GM23338 (cell line): ENCODE results near the gene GPAM. TPM values are rescaled to one million over a fixed set of nuclear protein-coding genes. Genes with fewer than 3 reads are reported as not detected.

Experiments used
- ATAC-seq: fragments of 200-7000 bp; cut with Tn5 transposase; 3 replicates; pipeline ENCODE4 v1.9.1; 2020
- DNase-seq: peaks from one replicate; pipeline ENCODE4 v3.0.0-alpha.2; 2015; ENCODE audit warnings: low spot score
- H2AFZ ChIP-seq: fragments of 200-600 bp; sonication (generic); 2 replicates; pipeline ENCODE4 v1.8.0; 2016; ENCODE audit warnings: antibody characterized with exemption, mild to moderate bottlenecking, moderate library complexity
- H3F3A ChIP-seq: fragments of 200-600 bp; sonication (generic); replicated peaks from 2 replicates; pipeline ENCODE4 v1.8.0; 2017; ENCODE audit warnings: antibody characterized with exemption, mixed run types, low read depth
- H3K27ac ChIP-seq: fragments of 200-600 bp; sonication (generic); 2 replicates; pipeline ENCODE4 v1.6.1; 2016; ENCODE audit warnings: low read depth
- H3K27me3 ChIP-seq: fragments of 200-600 bp; sonication (generic); 2 replicates; pipeline ENCODE4 v1.8.0; 2016; ENCODE audit warnings: mild to moderate bottlenecking, mixed run types, moderate library complexity; ENCODE audit not compliant: insufficient read depth
- H3K36me3 ChIP-seq: fragments of 200-600 bp; sonication (generic); 2 replicates; pipeline ENCODE4 v1.8.0; 2016; ENCODE audit warnings: mild to moderate bottlenecking; ENCODE audit not compliant: insufficient read depth
- H3K4me1 ChIP-seq: fragments of 200-600 bp; sonication (generic); 2 replicates; pipeline ENCODE4 v1.8.0; 2016; ENCODE audit warnings: mild to moderate bottlenecking, moderate library complexity; ENCODE audit not compliant: insufficient read depth
- H3K4me2 ChIP-seq: fragments of 200-600 bp; sonication (generic); 2 replicates; pipeline ENCODE4 v1.7.1; 2017; ENCODE audit warnings: mixed run types
- H3K4me3 ChIP-seq: fragments of 200-600 bp; sonication (generic); 2 replicates; pipeline ENCODE4 v1.6.1; 2016; ENCODE audit warnings: mixed run types
- H3K79me2 ChIP-seq: fragments of 200-600 bp; sonication (generic); replicated peaks from 2 replicates; pipeline ENCODE4 v1.8.0; 2017; ENCODE audit warnings: mild to moderate bottlenecking; ENCODE audit not compliant: insufficient read depth
- H3K9me2 ChIP-seq: fragments of 200-600 bp; sonication (generic); 2 replicates; pipeline ENCODE4 v1.8.0; 2017; ENCODE audit not compliant: insufficient read depth
- H4K20me1 ChIP-seq: fragments of 200-600 bp; sonication (generic); replicated peaks from 2 replicates; pipeline ENCODE4 v1.8.0; 2017; ENCODE audit warnings: mild to moderate bottlenecking; ENCODE audit not compliant: insufficient read depth
- H3K27ac Mint-ChIP-seq: 2 replicates; pipeline ENCODE4 v1.8.0; 2020; ENCODE audit warnings: inconsistent platforms, mild to moderate bottlenecking, moderate library complexity, mixed read lengths
- H3K27me3 Mint-ChIP-seq: 3 replicates; pipeline ENCODE4 v1.8.0; 2022; ENCODE audit warnings: low read depth, mild to moderate bottlenecking, moderate library complexity, mixed read lengths, inconsistent platforms; ENCODE audit not compliant: insufficient read depth, poor library complexity
- H3K36me3 Mint-ChIP-seq: 3 replicates; pipeline ENCODE4 v1.8.0; 2021; ENCODE audit warnings: low read depth, mild to moderate bottlenecking, inconsistent platforms, moderate library complexity, mixed read lengths
- H3K4me1 Mint-ChIP-seq: 3 replicates; pipeline ENCODE4 v1.8.0; 2020; ENCODE audit warnings: mild to moderate bottlenecking, inconsistent platforms, mixed read lengths
- H3K4me3 Mint-ChIP-seq: 3 replicates; pipeline ENCODE4 v1.8.0; 2021; ENCODE audit warnings: moderate library complexity, mild to moderate bottlenecking, inconsistent platforms, mixed read lengths
- H3K9me3 Mint-ChIP-seq: 3 replicates; pipeline ENCODE4 v1.8.0; 2020; ENCODE audit warnings: moderate library complexity, mild to moderate bottlenecking, inconsistent platforms, mixed read lengths
- CTCF ChIP-seq, 2 experiments: fragments of 200-600 bp in 1 of 2; sonication (generic) in 1 of 2; conservative IDR thresholded peaks; 2 replicates each; pipeline versions ENCODE4 v1.5.1 to v1.6.1; 2016 to 2017; ENCODE audit warnings: antibody characterized with exemption in 2 of 2, low read depth in 2 of 2, mild to moderate bottlenecking in 2 of 2, moderate library complexity in 1 of 2
- EZH2phosphoT487 ChIP-seq: fragments of 200-600 bp; sonication (generic); IDR thresholded peaks from one replicate; pipeline ENCODE4 v1.8.1; 2018; ENCODE audit warnings: antibody characterized with exemption; ENCODE audit not compliant: unreplicated experiment
- JUNB ChIP-seq: IDR thresholded peaks from one replicate; pipeline ENCODE4 v1.6.1; 2016; ENCODE audit warnings: antibody characterized with exemption; ENCODE audit not compliant: unreplicated experiment
- NANOG ChIP-seq: IDR thresholded peaks from 2 replicates; pipeline ENCODE4 v1.6.1; 2016; ENCODE audit warnings: antibody characterized with exemption, borderline replicate concordance
- POLR2AphosphoS5 ChIP-seq: IDR thresholded peaks from 2 replicates; pipeline ENCODE4 v1.6.1; 2016; ENCODE audit warnings: antibody characterized with exemption, low read depth
- REST ChIP-seq: IDR thresholded peaks from one replicate; pipeline ENCODE4 v1.6.1; 2018; ENCODE audit warnings: antibody characterized with exemption; ENCODE audit not compliant: unreplicated experiment
- ZNF331 ChIP-seq: fragments of 250-450 bp; sonication (Bioruptor Pico); IDR thresholded peaks from 2 replicates; pipeline ENCODE4 v1.5.0; 2020; ENCODE audit warnings: low read depth, mild to moderate bottlenecking, moderate library complexity
- polyA plus RNA-seq: library from polyadenylated mRNA; unstranded; fragments of >200 nt; fragmentation: Nextera tagmentation; extraction: Ambion mirVana; gene quantifications from 2 replicates; pipeline ENCODE4 v1.2.1, GENCODE V29; 2016
- total RNA-seq: library from RNA; depleted of rRNA; stranded (reverse); fragments of >200 nt; shearing (Covaris generic); gene quantifications from 2 replicates; pipeline ENCODE4 v1.2.3, GENCODE V29; 2014

The GPAM gene
- total and polyA plus RNA-seq, 2 experiments from 2014 or later = 5.5 to 16.6 TPM

GRCh38 chr10:112166800-112167199 lies 16.8 kb downstream of the GPAM start:
- H3K27me3 ChIP-seq = no peaks in the 10 kb centered on the region
- no peaks in the 10 kb centered on the region for H3K9me2 ChIP-seq
- ATAC-seq (no peak), DNase-seq (no peak)
- no peak for TF ChIP-seq POLR2AphosphoS5
- no peak overlapping the region for H3K4me3 ChIP-seq
- Mint-ChIP-seq H3K27ac (no peak overlapping the region), H3K4me3 (no peak overlapping the region), H3K27me3 (no peaks in the 10 kb centered on the region), H3K9me3 (no peaks in the 10 kb centered on the region), H3K4me1 (peaks cover 6% of the 10 kb centered on the region; the same call in 2 of the 3 replicates), H3K36me3 (peaks cover 77% of the 10 kb centered on the region)
- H3K27ac ChIP-seq = no peak overlapping the region
- H3K4me1 ChIP-seq = no peaks in the 10 kb centered on the region
- H3K4me2 ChIP-seq = no peak overlapping the region
- no peak overlapping the region for H2AFZ ChIP-seq
- H3K79me2 ChIP-seq = no peaks in the 10 kb centered on the region
- H3F3A ChIP-seq = no peaks in the 10 kb centered on the region
- H4K20me1 ChIP-seq = peaks cover 6% of the 10 kb centered on the region
- peaks cover 62% of the 10 kb centered on the region for H3K36me3 ChIP-seq

- no peak for DNase-seq
- no peaks in the 10 kb centered on the region for H3K79me2 ChIP-seq
- TF ChIP-seq JUNB = no peak
- no peak for TF ChIP-seq REST
- no peak for TF ChIP-seq EZH2phosphoT487
- TF ChIP-seq CTCF (conservative IDR thresholded peaks at IDR 0.05; ENCODE audit: low read depth in 2 of 2) = no peak
- TF ChIP-seq ZNF331 (CRISPR knock-in tag) = no peak
- no peak for TF ChIP-seq NANOG
- no peaks in the 10 kb centered on the region for H3F3A ChIP-seq
- H3K9me3 Mint-ChIP-seq = no peaks in the 10 kb centered on the region; the same call in 2 of the 3 replicates
- peaks cover 59% of the 10 kb centered on the region; the same call in 1 of the 2 replicates for H3K36me3 ChIP-seq
- no peak overlapping the region for H3K4me3 ChIP-seq
- no peaks in the 10 kb centered on the region for H3K27me3 ChIP-seq
- H4K20me1 ChIP-seq = peaks cover 6% of the 10 kb centered on the region
- no peak overlapping the region for H3K4me3 Mint-ChIP-seq
- no peaks in the 10 kb centered on the region for H3K4me1 ChIP-seq
- peaks cover 71% of the 10 kb centered on the region for H3K36me3 Mint-ChIP-seq
- no peak overlapping the region for H3K4me2 ChIP-seq
- H3K27ac ChIP-seq = no peak overlapping the region
- H2AFZ ChIP-seq = no peak overlapping the region
- H3K4me1 Mint-ChIP-seq = no peaks in the 10 kb centered on the region
- no peak for ATAC-seq
- no peaks in the 10 kb centered on the region for H3K9me2 ChIP-seq
- H3K27me3 Mint-ChIP-seq = peaks cover 2% of the 10 kb centered on the region
- no peak overlapping the region; the same call in 1 of the 2 replicates for H3K27ac Mint-ChIP-seq
Observed at GRCh38 chr10:112161757-112162518, 21.6 kb downstream of the GPAM start.
